Fibroblast of mammary gland (primary cell): ENCODE results near the gene NFIX.
"Not testable (repeated sequence)": the region's sequence is repeated elsewhere in the genome, so short reads cannot be mapped to it uniquely, and the experiment has no call there.

ENCODE experiments used
- DNase-seq: peaks from one replicate; pipeline ENCODE4 v3.0.0-alpha.2; 2010; ENCODE audit warnings: low read depth
- H3K4me3 ChIP-seq: 2 replicates; pipeline ENCODE4 v1.5.1; 2011; ENCODE audit warnings: low read depth, mild to moderate bottlenecking, low read length, moderate library complexity; ENCODE audit not compliant: control insufficient read depth
- TF ChIP-seq, protein P1 (sequence below): conservative IDR thresholded peaks from 2 replicates; pipeline ENCODE4 v1.5.1; 2011; ENCODE audit warnings: low read depth, low read length, inconsistent platforms; ENCODE audit not compliant: control insufficient read depth, insufficient read depth

Gene NFIX

DNA sequence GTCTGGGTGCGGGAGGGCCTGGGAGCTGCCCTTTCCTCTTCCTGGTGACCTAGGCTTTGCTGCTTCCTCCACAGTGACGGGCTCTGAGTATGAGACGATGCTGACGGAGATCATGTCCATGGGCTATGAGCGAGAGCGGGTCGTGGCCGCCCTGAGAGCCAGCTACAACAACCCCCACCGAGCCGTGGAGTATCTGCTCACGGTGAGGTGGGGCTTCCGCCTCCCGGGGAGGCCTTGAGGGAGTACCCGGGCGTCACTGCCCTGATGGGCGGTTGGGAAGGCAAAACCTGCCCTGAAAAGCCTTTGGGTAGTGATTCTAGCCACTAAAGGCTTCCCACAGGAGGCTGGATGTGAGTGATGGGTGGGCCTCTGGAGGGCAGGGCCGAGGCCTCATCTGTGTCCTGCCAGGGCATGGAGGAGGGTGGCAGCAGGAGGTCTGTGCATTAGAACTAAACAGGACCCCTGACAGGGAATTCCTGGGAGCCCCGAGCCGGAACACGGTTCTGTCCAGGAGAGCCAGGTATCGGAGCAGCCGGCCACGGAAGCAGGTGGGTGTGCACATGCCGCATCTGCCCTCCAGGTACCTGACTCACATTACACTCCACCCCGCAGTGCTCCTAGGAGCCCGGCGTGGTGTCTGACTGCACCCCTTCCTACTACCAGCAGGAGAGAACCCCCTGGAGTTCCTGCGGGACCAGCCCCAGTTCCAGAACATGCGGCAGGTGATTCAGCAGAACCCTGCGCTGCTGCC lies 46.5 kb upstream of the NFIX start:
- no peak overlapping the region for H3K4me3 ChIP-seq
- TF ChIP-seq, protein P1, sequence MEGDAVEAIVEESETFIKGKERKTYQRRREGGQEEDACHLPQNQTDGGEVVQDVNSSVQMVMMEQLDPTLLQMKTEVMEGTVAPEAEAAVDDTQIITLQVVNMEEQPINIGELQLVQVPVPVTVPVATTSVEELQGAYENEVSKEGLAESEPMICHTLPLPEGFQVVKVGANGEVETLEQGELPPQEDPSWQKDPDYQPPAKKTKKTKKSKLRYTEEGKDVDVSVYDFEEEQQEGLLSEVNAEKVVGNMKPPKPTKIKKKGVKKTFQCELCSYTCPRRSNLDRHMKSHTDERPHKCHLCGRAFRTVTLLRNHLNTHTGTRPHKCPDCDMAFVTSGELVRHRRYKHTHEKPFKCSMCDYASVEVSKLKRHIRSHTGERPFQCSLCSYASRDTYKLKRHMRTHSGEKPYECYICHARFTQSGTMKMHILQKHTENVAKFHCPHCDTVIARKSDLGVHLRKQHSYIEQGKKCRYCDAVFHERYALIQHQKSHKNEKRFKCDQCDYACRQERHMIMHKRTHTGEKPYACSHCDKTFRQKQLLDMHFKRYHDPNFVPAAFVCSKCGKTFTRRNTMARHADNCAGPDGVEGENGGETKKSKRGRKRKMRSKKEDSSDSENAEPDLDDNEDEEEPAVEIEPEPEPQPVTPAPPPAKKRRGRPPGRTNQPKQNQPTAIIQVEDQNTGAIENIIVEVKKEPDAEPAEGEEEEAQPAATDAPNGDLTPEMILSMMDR, result no peak
- DNase-seq, result no peak

DNA sequence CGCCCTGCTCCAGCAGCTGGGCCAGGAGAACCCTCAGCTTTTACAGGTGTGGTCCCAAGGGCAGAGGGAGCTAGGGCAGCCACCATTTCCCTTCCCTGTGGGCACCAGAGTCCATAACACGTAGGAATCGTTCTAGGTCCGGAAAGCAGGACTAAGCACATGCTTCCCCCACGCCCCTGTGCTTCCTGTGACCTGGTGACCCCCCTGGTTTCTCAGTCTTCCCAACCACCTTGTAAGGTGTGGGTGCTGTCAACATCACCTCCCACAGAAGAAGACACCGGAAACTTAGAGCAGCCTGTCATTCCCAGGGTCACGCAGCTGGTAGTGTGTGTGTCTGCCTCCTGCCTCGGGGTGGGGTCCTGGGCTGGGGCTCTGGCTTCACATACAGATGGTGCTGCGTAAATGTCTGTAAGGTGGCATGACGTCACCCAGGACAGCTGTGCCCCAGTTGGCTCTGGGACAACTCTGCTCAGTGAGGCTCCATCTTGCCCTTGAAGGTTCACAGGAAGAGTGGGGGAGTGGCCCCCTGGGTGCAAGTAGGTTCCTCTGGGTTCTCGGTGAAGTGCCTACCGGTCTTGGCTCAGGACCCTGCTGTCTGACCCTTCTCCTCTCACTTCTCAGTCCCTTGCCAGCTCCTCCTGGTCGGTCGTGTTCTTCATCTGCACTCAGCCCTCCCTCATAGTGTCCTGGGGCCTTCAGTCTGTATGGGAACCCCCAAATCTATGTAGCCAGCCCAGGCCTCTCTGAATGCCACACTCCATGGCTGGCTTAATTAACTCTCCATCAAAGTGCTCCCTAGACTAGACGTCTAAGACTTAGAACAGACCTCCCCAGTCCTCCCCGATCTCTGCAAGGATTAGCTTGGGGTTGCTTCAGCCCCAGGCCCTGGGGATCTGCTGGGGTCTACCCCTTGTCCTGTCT lies 45.7 kb upstream of the NFIX start:
- TF ChIP-seq, protein P1, result no peak
- no peak overlapping the region for H3K4me3 ChIP-seq
- DNase-seq, result no peak

DNA sequence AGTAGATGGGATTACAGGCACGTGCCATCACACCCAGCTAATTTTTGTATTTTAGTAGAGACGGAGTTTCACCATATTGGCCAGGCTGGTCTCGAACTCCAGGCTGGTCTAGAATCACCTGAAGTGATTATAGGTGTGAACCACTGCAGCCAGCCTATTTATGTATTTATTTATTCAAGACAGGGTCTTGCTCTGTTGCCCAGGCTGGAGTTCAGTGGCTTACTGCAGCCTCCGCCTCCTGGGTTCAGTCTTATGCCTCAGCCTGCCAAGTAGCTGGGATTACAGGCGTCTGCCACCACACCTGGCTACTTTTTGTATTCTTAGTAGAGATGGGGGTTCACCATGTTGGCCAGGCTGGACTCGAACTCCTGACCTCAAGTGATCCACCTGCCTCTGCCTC lies 43.2 kb upstream of the NFIX start:
- not testable (repeated sequence) for DNase-seq, H3K4me3 ChIP-seq

DNA sequence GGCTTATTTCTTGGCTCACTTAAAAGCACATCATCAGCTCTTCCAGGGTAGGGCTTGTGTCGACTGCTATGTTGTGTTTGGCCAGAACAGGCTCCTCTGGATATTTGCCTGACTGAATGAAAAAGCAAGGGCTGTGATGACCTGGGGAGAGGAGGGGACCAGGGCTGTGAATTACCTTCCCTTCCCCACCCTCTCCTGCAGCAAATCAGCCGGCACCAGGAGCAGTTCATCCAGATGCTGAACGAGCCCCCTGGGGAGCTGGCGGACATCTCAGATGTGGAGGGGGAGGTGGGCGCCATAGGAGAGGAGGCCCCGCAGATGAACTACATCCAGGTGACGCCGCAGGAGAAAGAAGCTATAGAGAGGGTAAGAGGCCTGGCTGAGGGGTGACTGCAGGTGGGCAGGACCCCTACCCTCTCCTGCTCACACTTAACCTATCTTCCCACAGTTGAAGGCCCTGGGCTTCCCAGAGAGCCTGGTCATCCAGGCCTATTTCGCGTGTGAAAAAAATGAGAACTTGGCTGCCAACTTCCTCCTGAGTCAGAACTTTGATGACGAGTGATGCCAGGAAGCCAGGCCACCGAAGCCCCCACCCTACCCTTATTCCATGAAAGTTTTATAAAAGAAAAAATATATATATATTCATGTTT lies 42.7 kb upstream of the NFIX start:
- TF ChIP-seq, protein P1, result no peak
- H3K4me3 ChIP-seq, result no peak overlapping the region
- DNase-seq, result peak; percentile 87

DNA sequence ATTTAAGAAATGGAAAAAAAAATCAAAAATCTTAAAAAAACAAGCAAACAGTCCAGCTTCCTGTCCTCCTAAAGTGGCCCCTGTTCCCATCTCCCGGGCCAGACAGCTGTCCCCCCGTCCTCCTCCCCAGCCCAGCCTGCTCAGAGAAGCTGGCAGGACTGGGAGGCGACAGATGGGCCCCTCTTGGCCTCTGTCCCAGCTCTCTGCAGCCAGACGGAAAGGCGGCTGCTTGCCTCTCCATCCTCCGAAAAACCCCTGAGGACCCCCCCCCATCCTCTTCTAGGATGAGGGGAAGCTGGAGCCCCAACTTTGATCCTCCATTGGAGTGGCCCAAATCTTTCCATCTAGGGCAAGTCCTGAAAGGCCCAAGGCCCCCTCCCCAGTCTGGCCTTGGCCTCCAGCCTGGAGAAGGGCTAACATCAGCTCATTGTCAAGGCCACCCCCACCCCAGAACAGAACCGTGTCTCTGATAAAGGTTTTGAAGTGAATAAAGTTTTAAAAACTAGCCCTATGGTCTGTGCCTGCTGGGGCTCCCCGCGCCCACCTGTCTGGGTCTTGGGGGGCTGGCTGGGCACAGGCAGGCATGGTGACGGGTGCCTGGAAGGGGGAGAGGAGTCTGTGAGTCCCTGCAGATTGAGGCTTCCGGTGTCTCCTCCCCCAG lies 42.0 kb upstream of the NFIX start:
- no peak for DNase-seq
- no peak overlapping the region for H3K4me3 ChIP-seq
- TF ChIP-seq, protein P1, result no peak

DNA sequence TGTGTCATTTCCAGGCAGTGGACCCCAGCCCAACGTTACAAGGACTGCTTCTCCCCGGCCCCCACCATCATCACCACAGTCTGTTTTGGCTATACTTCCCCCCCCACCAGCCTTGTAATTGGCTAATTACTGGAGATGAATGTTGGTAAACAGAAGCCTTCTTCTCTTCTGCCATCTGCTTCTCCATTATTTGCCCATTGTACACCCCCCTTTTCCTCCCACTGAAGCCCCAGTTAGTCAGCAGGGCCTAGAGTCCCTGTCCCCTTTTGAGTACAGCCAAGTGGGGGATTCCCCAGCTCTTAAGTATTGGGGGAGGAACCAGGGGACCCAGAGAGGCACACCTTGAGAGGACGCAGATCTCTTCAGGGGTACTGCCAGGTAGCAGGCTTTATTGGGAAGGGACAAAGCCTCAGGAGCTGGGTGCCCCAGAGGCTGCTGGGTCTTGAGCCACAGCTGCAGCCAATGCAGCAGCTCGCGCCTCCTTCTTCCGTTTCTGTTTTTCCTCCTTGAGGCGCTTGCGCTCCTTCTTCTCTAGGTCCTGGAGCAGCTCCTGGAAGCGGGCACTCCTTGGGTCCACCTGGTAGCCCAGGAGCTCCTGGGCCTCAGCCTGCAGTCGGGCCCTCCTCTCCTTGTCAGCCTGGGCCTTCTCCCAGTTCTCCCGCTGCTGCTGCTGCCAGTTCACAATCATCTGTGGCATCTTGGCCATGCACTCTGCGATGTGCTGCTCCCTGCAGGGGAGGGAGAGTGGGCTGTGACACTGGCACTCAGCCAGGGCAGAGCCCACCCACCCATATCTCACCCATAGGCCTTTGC lies 41.3 kb upstream of the NFIX start:
- H3K4me3 ChIP-seq, result no peak overlapping the region
- DNase-seq, result no peak
- TF ChIP-seq, protein P1, result no peak
